ENCODE measurements around the gene BCAR1. TPM values are rescaled to one million over a fixed set of nuclear protein-coding genes. Genes with fewer than 3 reads are reported as not detected.

BCAR1 gene
- total and polyA plus RNA-seq, 2 experiments from 2014 or later, result 37.9 to 140 TPM

GRCh38 chr16:75189638-75190245, 61.7 kb downstream of the BCAR1 start:
- Mint-ChIP-seq H3K4me3 (no peak overlapping the region), H3K36me3 (ENCODE audit: low read depth) (no peaks in the 10 kb centered on the region), H3K4me1 (no peaks in the 10 kb centered on the region; the same call in 2 of the 3 replicates), H3K27ac (no peak overlapping the region), H3K9me3 (no peaks in the 10 kb centered on the region; the same call in 1 of the 3 replicates), H3K27me3 (ENCODE audit: insufficient read depth, low read depth, poor library complexity) (peaks cover 7% of the 10 kb centered on the region)
- no peaks in the 10 kb centered on the region for H3K79me2 ChIP-seq (replicated peaks; ENCODE audit: insufficient read depth)
- no peak for ATAC-seq
- no peak for DNase-seq (ENCODE audit: low spot score)
- no peak overlapping the region for H2AFZ ChIP-seq
- H3K9me2 ChIP-seq (ENCODE audit: insufficient read depth), result no peaks in the 10 kb centered on the region
- H3K4me2 ChIP-seq, result no peak overlapping the region
- H3K36me3 ChIP-seq (ENCODE audit: insufficient read depth), result no peaks in the 10 kb centered on the region
- H4K20me1 ChIP-seq (replicated peaks; ENCODE audit: insufficient read depth), result no peaks in the 10 kb centered on the region
- 0 out of 2 replicates have a peak, but pooled peaks cover 2% of the 10 kb centered on the region for H3F3A ChIP-seq (replicated peaks; ENCODE audit: low read depth)
- H3K27ac ChIP-seq (ENCODE audit: low read depth), result no peak overlapping the region
- H3K4me1 ChIP-seq (ENCODE audit: insufficient read depth), result no peaks in the 10 kb centered on the region
- no peak overlapping the region for H3K4me3 ChIP-seq
- no peaks in the 10 kb centered on the region for H3K27me3 ChIP-seq (ENCODE audit: insufficient read depth)
- TF ChIP-seq ETS1 (IDR thresholded peaks at IDR 0.05) (no peak), CREB1 (CRISPR knock-in tag; IDR thresholded peaks at IDR 0.05; ENCODE audit: low read depth) (no peak), REST (IDR thresholded peaks at IDR 0.05; ENCODE audit: unreplicated experiment) (no peak), ZNF331 (CRISPR knock-in tag; IDR thresholded peaks at IDR 0.05; ENCODE audit: low read depth) (no peak), JUNB (IDR thresholded peaks at IDR 0.05; ENCODE audit: unreplicated experiment) (no peak), POLR2AphosphoS5 (IDR thresholded peaks at IDR 0.05; ENCODE audit: low read depth) (no peak), STAT1 (IDR thresholded peaks at IDR 0.05; ENCODE audit: unreplicated experiment) (no peak), NANOG (IDR thresholded peaks at IDR 0.05; ENCODE audit: borderline replicate concordance) (no peak), CTCF (conservative IDR thresholded peaks at IDR 0.05; ENCODE audit: low read depth in 2 of 2) (no peak), EZH2 (IDR thresholded peaks at IDR 0.05; ENCODE audit: low read depth, unreplicated experiment) (no peak), ZNF462 (CRISPR knock-in tag; IDR thresholded peaks at IDR 0.05) (no peak), EZH2phosphoT487 (IDR thresholded peaks at IDR 0.05; ENCODE audit: unreplicated experiment) (no peak), ZNF114 (CRISPR knock-in tag; IDR thresholded peaks at IDR 0.05) (no peak)
